Chondrocyte (in vitro differentiated cells): ENCODE data around the gene RLN2. TPM values are rescaled to one million over a fixed set of nuclear protein-coding genes. Genes with fewer than 3 reads are reported as not detected.

Experiments
- DNase-seq: peaks from one replicate; pipeline ENCODE4 v3.0.0; 2021; ENCODE audit warnings: mixed read lengths, low spot score
- H3K27ac Mint-ChIP-seq: one replicate; pipeline ENCODE4 v1.8.0; 2021; ENCODE audit warnings: mild to moderate bottlenecking, moderate library complexity, mixed read lengths; ENCODE audit not compliant: unreplicated experiment
- H3K27me3 Mint-ChIP-seq: 2 replicates; pipeline ENCODE4 v1.8.0; 2021; ENCODE audit warnings: low read depth, mixed read lengths
- H3K36me3 Mint-ChIP-seq: 2 replicates; pipeline ENCODE4 v1.8.0; 2021; ENCODE audit warnings: low read depth, mixed read lengths
- H3K4me1 Mint-ChIP-seq: 2 replicates; pipeline ENCODE4 v1.8.0; 2021; ENCODE audit warnings: low read depth, mild to moderate bottlenecking, mixed read lengths
- H3K4me3 Mint-ChIP-seq: one replicate; pipeline ENCODE4 v1.8.0; 2021; ENCODE audit warnings: mild to moderate bottlenecking, moderate library complexity, mixed read lengths; ENCODE audit not compliant: unreplicated experiment
- H3K9me3 Mint-ChIP-seq: 2 replicates; pipeline ENCODE4 v1.8.0; 2021; ENCODE audit warnings: low read depth, mixed read lengths
- total RNA-seq: library from RNA; stranded (reverse); gene quantifications from 3 replicates; pipeline ENCODE4 v1.2.1, GENCODE V29; 2021
- TF ChIP-seq, protein P1 (sequence below): fragments of 200-600 bp; sonication (generic); IDR thresholded peaks from 2 replicates; pipeline ENCODE4 v1.5.0; 2021; ENCODE audit warnings: antibody characterized with exemption, mild to moderate bottlenecking, moderate library complexity

The RLN2 gene
- total RNA-seq, 1 donor from 2014 or later = not detected

DNA sequence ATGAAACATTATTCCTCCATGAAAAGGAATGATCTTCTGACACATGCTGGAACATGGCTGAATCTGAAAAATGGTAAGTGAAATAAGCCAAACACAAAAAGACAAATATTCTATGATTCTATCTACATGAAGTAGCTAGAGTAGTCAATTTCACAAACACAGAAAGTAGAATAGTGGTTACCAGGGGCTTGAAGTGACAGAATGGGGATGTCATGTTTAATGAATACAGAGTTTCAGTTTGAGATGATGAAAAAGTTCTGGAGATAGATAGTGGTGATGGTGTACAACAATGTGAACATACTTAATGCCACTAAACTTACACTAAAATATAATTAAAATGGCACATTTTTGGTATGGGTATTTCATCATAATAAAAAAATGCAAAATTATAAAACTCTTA, 18.3 kb downstream of the RLN2 start:
- peaks cover 1% of the 10 kb centered on the region for H3K36me3 Mint-ChIP-seq

DNA sequence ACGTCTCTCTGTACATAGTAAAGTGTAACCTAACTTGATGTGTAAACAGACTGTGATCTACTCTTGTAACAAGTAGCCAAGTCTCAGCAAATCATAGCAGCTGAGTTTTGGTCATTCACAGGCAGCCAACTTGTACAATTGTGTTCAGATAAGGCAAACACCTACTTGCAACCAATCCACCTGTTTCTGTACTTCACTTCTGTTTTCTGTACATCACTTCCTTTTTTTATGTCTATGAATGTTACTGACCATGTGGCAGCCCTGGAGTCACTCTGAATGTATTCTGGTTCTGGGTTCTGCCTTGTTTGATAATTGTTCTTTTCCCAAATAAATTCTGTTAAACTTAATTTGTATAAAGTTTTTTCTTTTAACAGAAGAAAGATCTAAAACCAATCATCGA, 26.0 kb downstream of the RLN2 start:
- Mint-ChIP-seq H3K9me3 (peaks cover 13% of the 10 kb centered on the region), H3K27ac (no peak overlapping the region), H3K27me3 (no peaks in the 10 kb centered on the region), H3K4me3 (no peak overlapping the region), H3K4me1 (no peaks in the 10 kb centered on the region), H3K36me3 (peaks cover 1% of the 10 kb centered on the region)
- no peak for DNase-seq
- TF ChIP-seq, protein P1, sequence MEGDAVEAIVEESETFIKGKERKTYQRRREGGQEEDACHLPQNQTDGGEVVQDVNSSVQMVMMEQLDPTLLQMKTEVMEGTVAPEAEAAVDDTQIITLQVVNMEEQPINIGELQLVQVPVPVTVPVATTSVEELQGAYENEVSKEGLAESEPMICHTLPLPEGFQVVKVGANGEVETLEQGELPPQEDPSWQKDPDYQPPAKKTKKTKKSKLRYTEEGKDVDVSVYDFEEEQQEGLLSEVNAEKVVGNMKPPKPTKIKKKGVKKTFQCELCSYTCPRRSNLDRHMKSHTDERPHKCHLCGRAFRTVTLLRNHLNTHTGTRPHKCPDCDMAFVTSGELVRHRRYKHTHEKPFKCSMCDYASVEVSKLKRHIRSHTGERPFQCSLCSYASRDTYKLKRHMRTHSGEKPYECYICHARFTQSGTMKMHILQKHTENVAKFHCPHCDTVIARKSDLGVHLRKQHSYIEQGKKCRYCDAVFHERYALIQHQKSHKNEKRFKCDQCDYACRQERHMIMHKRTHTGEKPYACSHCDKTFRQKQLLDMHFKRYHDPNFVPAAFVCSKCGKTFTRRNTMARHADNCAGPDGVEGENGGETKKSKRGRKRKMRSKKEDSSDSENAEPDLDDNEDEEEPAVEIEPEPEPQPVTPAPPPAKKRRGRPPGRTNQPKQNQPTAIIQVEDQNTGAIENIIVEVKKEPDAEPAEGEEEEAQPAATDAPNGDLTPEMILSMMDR = no peak

More for the DNA sequence above, 18.3 kb downstream of the RLN2 start:
- peaks cover 18% of the 10 kb centered on the region for H3K27me3 Mint-ChIP-seq
- no peaks in the 10 kb centered on the region for H3K4me1 Mint-ChIP-seq
- DNase-seq = no peak
- TF ChIP-seq, protein P1 = no peak
- H3K9me3 Mint-ChIP-seq = peaks cover 14% of the 10 kb centered on the region
- no peak overlapping the region for H3K4me3 Mint-ChIP-seq
- no peak overlapping the region for H3K27ac Mint-ChIP-seq

DNA sequence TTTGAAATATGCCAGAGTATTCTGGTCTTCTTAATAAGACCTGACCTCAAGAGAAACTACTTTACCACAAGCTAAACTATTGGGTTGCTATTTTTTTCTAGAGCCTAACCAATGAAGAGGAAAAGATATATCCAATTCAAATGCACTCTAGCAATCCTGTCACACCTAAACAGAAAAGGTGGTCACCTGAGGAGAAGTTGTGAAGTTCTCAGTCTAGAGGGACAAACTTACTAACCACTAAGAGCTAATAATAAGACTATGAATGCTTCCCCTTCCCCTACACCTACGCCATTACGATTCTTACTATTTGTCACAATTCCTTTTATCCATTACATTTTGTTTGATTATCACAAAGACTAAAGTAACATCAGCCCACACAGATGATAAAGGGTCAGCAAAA, 29.7 kb downstream of the RLN2 start:
- TF ChIP-seq, protein P1 = no peak
- H3K36me3 Mint-ChIP-seq = no peaks in the 10 kb centered on the region
- peaks cover 4% of the 10 kb centered on the region for H3K4me1 Mint-ChIP-seq
- H3K4me3 Mint-ChIP-seq = no peak overlapping the region
- no peak overlapping the region for H3K27ac Mint-ChIP-seq
- no peak for DNase-seq
- no peaks in the 10 kb centered on the region for H3K27me3 Mint-ChIP-seq
- peaks cover 6% of the 10 kb centered on the region for H3K9me3 Mint-ChIP-seq

DNA sequence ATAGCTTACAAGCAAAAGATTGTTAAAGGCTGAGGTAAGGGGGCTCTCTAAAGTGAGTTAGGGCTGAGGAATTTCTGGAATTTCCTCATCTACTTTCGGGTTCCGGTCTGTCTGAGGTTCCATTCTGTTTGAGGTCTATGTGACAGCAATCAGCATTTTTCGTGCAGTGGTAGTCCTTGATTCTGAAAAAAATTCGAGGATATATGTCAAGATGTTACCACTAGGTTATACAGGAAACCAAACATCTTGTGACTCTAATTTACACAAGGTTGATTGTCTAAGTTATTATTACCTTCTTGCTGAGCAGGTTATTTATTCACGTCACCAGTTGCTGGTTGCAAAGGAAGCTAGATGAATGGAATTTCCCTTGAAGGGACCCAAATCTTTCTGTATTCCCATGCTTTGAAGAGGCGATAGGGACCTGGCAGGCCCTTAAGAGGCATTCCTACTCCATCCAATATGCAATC, 35.2 kb downstream of the RLN2 start:
- TF ChIP-seq, protein P1 = peak; percentile 20
- Mint-ChIP-seq H3K4me1 (peaks cover 29% of the 10 kb centered on the region), H3K36me3 (no peaks in the 10 kb centered on the region), H3K9me3 (no peaks in the 10 kb centered on the region), H3K27me3 (no peaks in the 10 kb centered on the region), H3K4me3 (no peak overlapping the region), H3K27ac (peak overlapping the region; percentile 77)
- no peak for DNase-seq

DNA sequence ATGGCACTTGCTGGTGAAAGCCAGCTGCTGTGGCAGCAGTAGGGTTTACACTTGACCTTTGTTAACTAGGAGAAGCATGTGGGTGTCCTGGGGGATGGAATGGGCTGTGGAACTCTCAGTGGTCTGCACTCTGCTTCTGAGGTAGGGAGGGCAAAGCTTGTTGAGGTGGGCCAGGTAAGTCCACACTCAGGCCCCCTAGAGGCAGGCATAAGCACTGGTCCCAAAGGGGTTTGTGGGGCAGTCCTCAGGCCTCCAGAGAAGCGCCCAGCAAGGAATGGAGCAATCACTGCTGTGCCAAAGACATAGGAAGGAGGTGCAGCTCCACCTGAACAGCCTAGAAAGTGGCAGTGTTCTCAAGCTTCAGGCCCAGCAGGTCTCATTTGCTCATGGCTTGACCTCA, 38.6 kb downstream of the RLN2 start:
- H3K36me3 Mint-ChIP-seq = no peaks in the 10 kb centered on the region
- no peak overlapping the region for H3K4me3 Mint-ChIP-seq
- DNase-seq = no peak
- TF ChIP-seq, protein P1 = no peak
- no peaks in the 10 kb centered on the region for H3K9me3 Mint-ChIP-seq
- peaks cover 29% of the 10 kb centered on the region for H3K4me1 Mint-ChIP-seq
- no peak overlapping the region for H3K27ac Mint-ChIP-seq
- H3K27me3 Mint-ChIP-seq = no peaks in the 10 kb centered on the region
